Fibroblast of the aortic adventitia (primary cell): Measurements from ENCODE around the gene DGKD. TPM values are rescaled to one million over a fixed set of nuclear protein-coding genes. Genes with fewer than 3 reads are reported as not detected.

Source experiments
- DNase-seq: peaks from one replicate; pipeline ENCODE4 v3.0.0-alpha.2; 2010; ENCODE audit warnings: low read depth
- H3K4me3 ChIP-seq: 2 replicates; pipeline ENCODE4 v1.5.1; 2011; ENCODE audit warnings: low read depth, mild to moderate bottlenecking, control low read depth, low read length, moderate library complexity
- CTCF ChIP-seq: IDR thresholded peaks from 2 replicates; pipeline ENCODE4 v1.5.1; 2011; ENCODE audit warnings: mild to moderate bottlenecking, low read length, control low read depth, inconsistent platforms; ENCODE audit not compliant: insufficient read depth
- total RNA-seq: library from RNA; depleted of rRNA; stranded (reverse); fragments of >200 nt; gene quantifications from 2 replicates; pipeline ENCODE4 v1.2.3, GENCODE V29; 2012; ENCODE audit warnings: low replicate concordance

DGKD gene
- total RNA-seq, 1 donor, result 4.1 TPM

GRCh38 chr2:233436691-233437438 is 82.6 kb downstream of the DGKD start:
- TF ChIP-seq CTCF, result no peak
- H3K4me3 ChIP-seq, result no peak overlapping the region
- DNase-seq, result no peak

- H3K4me3 ChIP-seq, result no peak overlapping the region
- TF ChIP-seq CTCF, result no peak
- DNase-seq, result no peak
These were observed 83.2 kb downstream of the DGKD start for GRCh38 chr2:233437439-233437955.

GRCh38 chr2:233438573-233439147 is 84.4 kb downstream of the DGKD start:
- no peak overlapping the region for H3K4me3 ChIP-seq
- no peak for TF ChIP-seq CTCF
- DNase-seq, result no peak

- H3K4me3 ChIP-seq, result no peak overlapping the region
- TF ChIP-seq CTCF, result no peak
- DNase-seq, result peak; percentile 41
These were observed 84.9 kb downstream of the DGKD start for GRCh38 chr2:233439191-233439590.

- DNase-seq, result no peak
- TF ChIP-seq CTCF, result no peak
- H3K4me3 ChIP-seq, result no peak overlapping the region
These were observed 86.0 kb downstream of the DGKD start for GRCh38 chr2:233440314-233440713.

- DNase-seq, result no peak
- H3K4me3 ChIP-seq, result no peak overlapping the region
- TF ChIP-seq CTCF, result no peak
These were observed 86.4 kb downstream of the DGKD start for GRCh38 chr2:233440714-233441113.
